Posterior cingulate gyrus (tissue), 11 donors: ENCODE results near the gene CNTNAP4.

ENCODE experiments used
- DNase-seq, 10 donors: peaks; one replicate each; pipeline versions ENCODE4 v3.0.0 to v3.0.0-alpha.2; 2020 to 2021; ENCODE audit warnings: mixed read lengths in 3 of 10
- intact Hi-C: fragments of 100-400 bp; cut with DNase I; formaldehyde crosslinking; loops from one replicate; pipeline ENCODE4 v1.15.1; 2023

Gene CNTNAP4

DNA sequence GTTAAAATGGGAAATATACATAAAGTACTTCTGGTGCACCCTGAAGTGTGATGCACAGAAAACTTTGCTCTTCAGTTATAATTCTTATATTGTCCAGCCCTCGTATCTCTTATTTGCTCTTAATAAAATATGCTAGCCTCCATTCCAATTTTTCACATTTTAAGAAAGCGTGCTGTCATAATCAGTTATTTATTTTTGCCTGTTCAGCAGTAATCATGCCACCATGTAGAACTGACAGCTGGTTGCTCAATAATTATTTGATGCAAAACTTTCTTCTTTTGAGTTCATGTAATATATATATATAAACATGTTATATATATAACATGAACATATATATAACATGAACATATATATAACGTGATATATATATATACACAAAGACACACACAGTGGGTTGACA, 294.6 kb downstream of the CNTNAP4 start:
- intact Hi-C loops, result no loop called here

DNA sequence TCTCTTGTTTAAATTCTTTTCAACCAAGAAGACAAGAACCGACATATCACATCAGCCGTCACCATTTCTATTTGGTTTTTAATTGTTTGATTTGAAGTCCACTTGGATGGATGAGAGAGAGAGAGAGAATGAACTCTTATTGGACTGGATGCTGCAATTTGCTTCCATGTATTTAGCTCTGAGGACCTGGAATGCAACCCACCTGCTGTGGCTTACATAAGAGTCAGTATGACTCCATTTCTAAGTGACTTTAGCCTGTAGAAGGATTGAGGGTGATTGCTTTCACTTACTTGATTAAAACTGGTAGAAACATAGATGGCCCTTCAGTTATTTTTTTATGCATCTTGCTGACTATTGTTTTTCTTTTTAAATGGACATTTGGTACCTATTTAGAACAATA, 296.1 kb downstream of the CNTNAP4 start:
- intact Hi-C loops, result no loop called here
- no peak for DNase-seq

More for the DNA sequence above, 294.6 kb downstream of the CNTNAP4 start:
- DNase-seq, result no peak

DNA sequence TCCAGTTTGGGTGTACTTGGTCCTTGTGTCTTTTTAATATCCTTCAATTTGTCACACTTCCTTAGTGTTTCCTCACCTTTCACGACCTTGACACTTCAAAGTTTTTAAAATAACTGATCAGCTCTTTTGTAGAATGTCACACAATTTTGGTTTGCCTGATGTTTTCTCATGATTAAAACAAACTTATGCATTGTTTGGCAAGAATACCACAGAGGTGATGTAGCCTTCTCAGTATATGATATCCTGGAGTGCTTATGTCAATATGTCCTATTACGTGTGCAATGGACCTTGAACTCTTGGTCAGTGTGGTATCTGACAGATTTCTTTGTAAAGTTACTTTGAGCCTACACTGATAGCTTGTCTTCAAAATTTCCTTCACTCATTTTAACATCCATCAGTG, 297.4 kb downstream of the CNTNAP4 start:
- no peak for DNase-seq
- intact Hi-C loops, result no loop called here

DNA sequence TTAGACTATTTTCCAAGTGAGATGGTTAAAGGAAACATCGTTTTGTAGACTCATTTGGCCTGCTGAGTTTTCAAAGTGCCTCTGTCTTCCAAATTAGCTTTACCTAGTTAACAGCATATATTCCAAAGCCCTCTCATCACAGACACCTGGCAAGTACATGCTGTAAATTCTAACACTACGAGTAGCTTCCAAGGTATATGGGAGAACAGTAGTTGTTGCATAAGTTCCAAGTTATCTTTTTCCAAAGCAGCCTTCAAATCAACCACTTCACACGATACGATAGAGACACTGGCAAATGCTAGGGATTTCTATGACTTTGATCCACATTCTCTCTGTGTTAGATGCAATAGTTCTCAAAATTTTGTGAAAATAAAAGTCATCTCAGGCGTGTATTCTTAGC, 299.3 kb downstream of the CNTNAP4 start:
- DNase-seq, result no peak
- intact Hi-C loops, result no loop called here

DNA sequence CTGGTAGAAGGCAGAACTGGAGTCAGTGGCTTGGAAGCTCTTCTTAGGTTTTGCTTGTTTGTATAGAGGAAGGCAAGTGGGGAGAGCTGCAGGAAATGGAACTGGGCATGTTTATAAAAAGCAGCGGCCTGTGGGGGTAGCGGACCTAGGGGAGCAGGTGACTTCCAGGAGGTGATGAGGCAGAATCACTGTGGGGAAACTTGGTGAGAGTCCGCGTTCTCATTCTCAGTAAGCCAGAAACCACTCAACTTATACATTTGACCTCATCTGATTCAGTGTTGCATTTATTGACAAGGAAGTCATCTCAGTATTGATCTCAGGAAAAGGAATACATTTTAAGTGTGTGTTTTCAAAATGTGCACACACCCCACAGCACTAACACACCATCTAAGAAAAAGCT, 299.8 kb downstream of the CNTNAP4 start:
- intact Hi-C loops, result no loop called here
- DNase-seq, result no peak

DNA sequence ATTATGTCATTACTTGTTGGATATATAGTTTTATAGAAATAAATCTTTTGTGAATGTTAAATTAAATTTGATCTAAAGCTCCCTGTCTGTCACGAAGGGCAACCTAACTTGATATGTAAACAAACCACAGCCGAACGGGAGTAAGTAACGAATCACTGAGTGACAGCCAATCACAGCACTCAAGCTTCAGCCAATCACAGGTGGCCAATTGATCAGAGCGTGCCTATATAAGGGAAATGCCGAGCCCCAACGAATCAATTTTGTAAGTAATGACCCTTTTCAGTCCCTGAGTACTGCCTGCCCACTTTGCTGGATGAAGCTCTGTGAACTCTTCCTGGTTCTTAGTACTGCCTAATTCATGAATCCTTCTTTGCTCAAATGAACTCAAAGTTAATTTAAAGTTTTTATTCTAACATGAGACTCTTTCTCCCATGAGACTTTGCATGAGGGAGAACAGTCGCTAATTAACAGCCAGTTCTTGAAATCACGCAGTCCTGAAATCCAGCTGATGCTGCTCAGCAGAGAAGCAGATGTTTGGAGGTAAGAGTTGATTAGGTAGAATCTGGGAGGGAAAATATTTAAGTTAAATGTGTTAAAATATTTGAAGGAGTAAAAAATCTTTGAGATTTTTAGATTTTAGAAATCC, 302.2 kb downstream of the CNTNAP4 start:
- no peak for DNase-seq
- intact Hi-C loops, result no loop called here

DNA sequence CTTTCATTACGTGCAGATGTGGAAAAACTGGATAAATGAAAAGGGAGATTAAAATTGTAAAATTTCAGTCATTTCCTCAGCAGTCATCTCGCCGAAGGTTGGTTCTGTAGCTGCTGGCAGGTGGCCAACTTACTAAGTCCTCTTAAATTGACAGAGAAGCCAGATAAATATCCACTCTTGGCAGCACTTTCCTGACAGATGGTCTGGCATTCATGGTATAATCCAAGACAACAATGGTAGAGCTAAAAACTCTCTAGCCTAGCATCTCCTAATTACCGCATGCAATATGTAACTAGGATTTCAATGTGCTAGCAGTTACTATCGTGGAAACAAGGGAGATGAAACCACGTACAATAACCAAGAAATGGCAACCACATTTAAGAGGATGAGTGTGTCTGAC, 306.3 kb downstream of the CNTNAP4 start:
- peak in 6 of 10 donors; percentile 22 to 79 (median 45) for DNase-seq
- intact Hi-C loops, result no loop called here

DNA sequence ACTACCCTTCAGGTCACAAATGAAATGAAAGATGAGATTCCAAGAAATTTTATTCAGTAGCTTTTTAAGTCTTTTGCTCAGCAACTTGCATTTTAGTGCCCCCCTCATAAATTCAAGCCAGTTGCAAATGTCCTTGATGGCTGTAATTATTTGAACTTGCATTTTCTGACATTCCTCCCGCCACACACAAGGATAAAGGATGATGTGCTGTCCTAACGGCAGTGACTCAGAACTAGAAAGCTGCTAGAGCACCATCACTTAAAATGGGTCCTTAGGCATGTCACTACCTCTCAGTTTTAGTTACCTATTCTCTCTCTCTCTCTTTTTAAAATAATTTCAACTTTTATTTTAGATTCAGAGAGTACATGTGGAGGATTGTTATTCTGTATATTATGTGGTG, 306.7 kb downstream of the CNTNAP4 start:
- intact Hi-C loops, result no loop called here
- DNase-seq, result no peak

DNA sequence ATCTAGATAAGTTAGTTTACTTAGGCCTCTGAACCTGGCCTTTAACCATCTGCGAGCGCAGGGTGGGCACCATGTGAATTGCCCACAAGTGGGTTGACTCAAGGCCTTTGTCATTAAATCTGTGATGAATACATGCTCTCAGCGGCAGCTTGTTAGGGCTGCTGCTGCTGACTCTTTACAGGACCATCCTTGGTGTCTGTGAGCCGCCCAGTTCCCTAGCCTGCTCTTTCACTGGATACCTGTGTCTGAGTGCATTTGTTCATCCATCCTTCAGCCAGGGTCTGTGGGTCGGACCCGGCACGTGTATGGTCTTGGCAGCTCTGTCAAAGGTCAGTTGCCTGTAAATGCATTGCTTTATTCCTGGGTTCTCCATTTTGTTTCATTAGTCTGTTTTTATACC, 321.3 kb downstream of the CNTNAP4 start:
- DNase-seq, result peak in 1 of 10 donors; percentile 59
- intact Hi-C loops, result no loop called here

DNA sequence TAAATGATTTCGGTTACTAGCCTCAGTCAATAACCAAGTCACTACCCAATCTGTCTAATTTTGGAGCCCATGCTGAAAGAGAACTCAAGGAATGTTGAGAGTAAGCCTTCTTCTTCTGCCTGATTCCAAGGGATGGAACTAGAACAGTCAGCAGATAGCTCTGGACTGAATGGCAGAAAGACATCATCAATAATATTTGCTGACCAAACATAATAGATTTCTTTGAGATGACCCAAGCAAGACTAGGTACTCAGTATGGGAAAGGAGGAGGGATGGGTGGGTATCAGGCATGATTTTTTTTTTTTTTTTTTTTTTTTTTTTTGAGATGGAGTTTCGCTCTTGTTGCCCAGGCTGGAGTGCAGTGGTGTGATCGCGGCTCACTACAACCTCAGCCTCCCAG, 330.1 kb downstream of the CNTNAP4 start:
- intact Hi-C loops, result no loop called here
- no peak for DNase-seq
